HCT116 (cell line): ENCODE data around the gene CPZ. TPM values are rescaled to one million over a fixed set of nuclear protein-coding genes. Genes with fewer than 3 reads are reported as not detected.

Experiments used
- ATAC-seq: fragments of 200-7000 bp; cut with Tn5 transposase; 2 replicates; pipeline ENCODE4 v1.9.1; 2020; ENCODE audit warnings: mild to moderate bottlenecking, moderate library complexity
- BruUV-seq: library from RNA; stranded (reverse); fragments of 400-500 nt; replicated peaks from 2 replicates; lab custom pipeline; 2021; lab: Mats Ljungman, UMichigan
- CTCF ChIA-PET: fragments of 300-600 bp; sonication (Branson Sonifier 250); formaldehyde crosslinking; loops from one replicate; lab custom pipeline; 2021; ENCODE audit warnings: antibody characterized with exemption; lab: Charles Lee
- POLR2A ChIA-PET: fragments of 300-600, 350-600 bp; sonication (Branson Sonifier 250); formaldehyde crosslinking; loops from one replicate; lab custom pipeline; 2021; ENCODE audit warnings: antibody characterized with exemption; lab: Charles Lee
- RAD21 ChIA-PET, 2 experiments: fragments of 300-600 bp; sonication (Branson Sonifier 250); formaldehyde crosslinking; loops; one replicate each; lab custom pipeline; 2023; ENCODE audit warnings: low total read pairs in 2 of 2; ENCODE audit not compliant: uncharacterized antibody in 2 of 2, unreplicated experiment in 2 of 2, low non-redundant PET in 1 of 2; lab: Charles Lee
- DNase-seq: peaks from one replicate; pipeline ENCODE4 v3.0.0-alpha.2; 2010; ENCODE audit warnings: low read depth, low spot score
- H2AFZ ChIP-seq: fragments of 200-600 bp; shearing (Covaris generic), sonication (generic); 2 replicates; pipeline ENCODE4 v1.6.1; 2017; ENCODE audit warnings: low read depth, mixed run types, mixed read lengths, antibody characterized with exemption, low read length; ENCODE audit not compliant: poor library complexity, severe bottlenecking
- H3K27ac ChIP-seq: 2 replicates; pipeline ENCODE4 v1.5.1; 2012; ENCODE audit warnings: low read depth, low read length
- H3K27me3 ChIP-seq: fragments of 200-600 bp; sonication (generic); 2 replicates; pipeline ENCODE4 v1.6.1; 2016; ENCODE audit warnings: mixed run types, low read length, mixed read lengths; ENCODE audit not compliant: insufficient read depth
- H3K36me3 ChIP-seq, 2 experiments: fragments of 200-500 bp in 1 of 2; fragments of 200-600 bp in 1 of 2; sonication (Bioruptor generic) in 1 of 2; sonication (generic) in 1 of 2; 2 replicates each; pipeline versions ENCODE4 v1.5.1 to v1.6.1; 2014 to 2016; ENCODE audit warnings: low read length in 2 of 2, inconsistent platforms in 1 of 2, mixed read lengths in 1 of 2, mixed run types in 1 of 2; ENCODE audit not compliant: insufficient read depth in 2 of 2, control insufficient read depth in 1 of 2
- H3K4me1 ChIP-seq, 2 experiments: fragments of 200-600 bp in 1 of 2; sonication (generic) in 1 of 2; 2 replicates each; pipeline versions ENCODE4 v1.5.1 to v1.6.1; 2012 to 2017; ENCODE audit warnings: low read length in 2 of 2, inconsistent platforms in 1 of 2, mild to moderate bottlenecking in 1 of 2, mixed read lengths in 1 of 2, mixed run types in 1 of 2, moderate library complexity in 1 of 2; ENCODE audit not compliant: insufficient read depth in 2 of 2, control insufficient read depth in 1 of 2
- H3K4me2 ChIP-seq: fragments of 200-600 bp; sonication (generic); 2 replicates; pipeline ENCODE4 v1.6.1; 2017; ENCODE audit warnings: mixed run types, low read length, mixed read lengths
- H3K4me3 ChIP-seq, 2 experiments: fragments of 200-600 bp in 1 of 2; sonication (generic) in 1 of 2; replicated peaks in 1 of 2; 2 replicates each; pipeline ENCODE4 v1.5.1; 2011 to 2016; ENCODE audit warnings: low read length in 2 of 2, control low read depth in 1 of 2, low read depth in 1 of 2, mild to moderate bottlenecking in 1 of 2, mixed read lengths in 1 of 2, mixed run types in 1 of 2
- H3K79me2 ChIP-seq: fragments of 200-600 bp; sonication (generic); 2 replicates; pipeline ENCODE4 v1.6.1; 2017; ENCODE audit warnings: mild to moderate bottlenecking, mixed run types, low read length, moderate library complexity, mixed read lengths; ENCODE audit not compliant: insufficient read depth
- H3K9ac ChIP-seq: fragments of 200-600 bp; sonication (generic); 2 replicates; pipeline ENCODE4 v1.6.1; 2016; ENCODE audit warnings: low read length, mixed read lengths
- H3K9me2 ChIP-seq: fragments of 200-600 bp; sonication (generic), shearing (Covaris generic); 2 replicates; pipeline ENCODE4 v1.6.1; 2017; ENCODE audit warnings: mixed run types, mild to moderate bottlenecking, moderate library complexity; ENCODE audit not compliant: insufficient read depth
- H3K9me3 ChIP-seq, 2 experiments: fragments of 200-500 bp in 1 of 2; fragments of 200-600 bp in 1 of 2; sonication (Bioruptor generic) in 1 of 2; sonication (generic) in 1 of 2; 2 replicates each; pipeline ENCODE4 v1.6.1; 2014 to 2017; ENCODE audit warnings: low read length in 2 of 2, mixed read lengths in 2 of 2, inconsistent platforms in 1 of 2, low read depth in 1 of 2, mild to moderate bottlenecking in 1 of 2, mixed run types in 1 of 2, moderate library complexity in 1 of 2; ENCODE audit not compliant: control insufficient read depth in 1 of 2, insufficient read depth in 1 of 2
- H4K20me1 ChIP-seq: fragments of 200-600 bp; sonication (generic), shearing (Covaris generic); 2 replicates; pipeline ENCODE4 v1.6.1; 2017; ENCODE audit warnings: mixed run types, mild to moderate bottlenecking, moderate library complexity; ENCODE audit not compliant: insufficient read depth
- CEBPB ChIP-seq: IDR thresholded peaks from 2 replicates; pipeline ENCODE4 v1.6.1; 2012; ENCODE audit warnings: low read depth
- EGR1 ChIP-seq: IDR thresholded peaks from 2 replicates; pipeline ENCODE4 v1.6.1; 2012; ENCODE audit warnings: low read depth
- ELF1 ChIP-seq: IDR thresholded peaks from 2 replicates; pipeline ENCODE4 v1.6.1; 2012; ENCODE audit warnings: low read depth, borderline replicate concordance
- EZH2phosphoT487 ChIP-seq: fragments of 200-600 bp; IDR thresholded peaks from 2 replicates; pipeline ENCODE4 v1.6.1; 2018; ENCODE audit warnings: antibody characterized with exemption, borderline replicate concordance
- FOSL1 ChIP-seq: IDR thresholded peaks from 2 replicates; pipeline ENCODE4 v1.6.1; 2012; ENCODE audit warnings: low read depth
- POLR2AphosphoS5 ChIP-seq: IDR thresholded peaks from 2 replicates; pipeline ENCODE4 v1.6.1; 2011; ENCODE audit warnings: mild to moderate bottlenecking, low read depth, low read length, moderate library complexity
- RAD21 ChIP-seq: IDR thresholded peaks from 2 replicates; pipeline ENCODE4 v1.6.1; 2012; ENCODE audit warnings: low read depth, mild to moderate bottlenecking
- SIN3A ChIP-seq: IDR thresholded peaks from 2 replicates; pipeline ENCODE4 v1.6.1; 2012; ENCODE audit warnings: low read depth
- SP1 ChIP-seq: IDR thresholded peaks from 2 replicates; pipeline ENCODE4 v1.6.1; 2012; ENCODE audit warnings: low read depth
- TCF7L2 ChIP-seq: IDR thresholded peaks from 2 replicates; pipeline ENCODE4 v1.7.0; 2011; ENCODE audit warnings: borderline replicate concordance, inconsistent platforms; ENCODE audit not compliant: insufficient read depth, insufficient read length; ENCODE audit errors: extremely low read depth
- ZFX ChIP-seq: fragments of 450-650 bp; IDR thresholded peaks from 2 replicates; pipeline ENCODE4 v1.6.1; 2017
- ZNF274 ChIP-seq: fragments of 200-500 bp; sonication (Bioruptor generic); IDR thresholded peaks from 2 replicates; pipeline ENCODE4 v1.6.1; 2014; ENCODE audit warnings: mild to moderate bottlenecking, low read depth, low read length, inconsistent platforms
- intact Hi-C: fragments of 100-400 bp; cut with micrococcal nuclease; formaldehyde crosslinking; loops from 2 replicates; pipeline ENCODE4 v1.10.0; 2022
- total RNA-seq: library from RNA; stranded (reverse); gene quantifications from one replicate; pipeline ENCODE4 v1.2.1, GENCODE V29; 2021; ENCODE audit not compliant: unreplicated experiment
- TF ChIP-seq, protein P1 (sequence below), 3 experiments: fragments of 200-600 bp in 1 of 3; sonication (generic) in 1 of 3; IDR thresholded peaks in 2 of 3; conservative IDR thresholded peaks in 1 of 3; 2 replicates each; pipeline ENCODE4 v1.5.1; 2012 to 2017; ENCODE audit warnings: low read depth in 2 of 3, low read length in 2 of 3, antibody characterized with exemption in 1 of 3, borderline replicate concordance in 1 of 3, control low read depth in 1 of 3, mild to moderate bottlenecking in 1 of 3, mixed read lengths in 1 of 3, mixed run types in 1 of 3, moderate library complexity in 1 of 3; ENCODE audit not compliant: insufficient read depth in 1 of 3
- TF ChIP-seq, protein P2 (sequence below): IDR thresholded peaks from 2 replicates; pipeline ENCODE4 v1.6.1; 2011; ENCODE audit warnings: mild to moderate bottlenecking, low read length, moderate library complexity; ENCODE audit not compliant: insufficient replicate concordance; ENCODE audit errors: extremely low read depth
- TF ChIP-seq, protein P3 (sequence below): IDR thresholded peaks from 2 replicates; pipeline ENCODE4 v1.6.1; 2012
- TF ChIP-seq, protein P4 (sequence below): IDR thresholded peaks from 2 replicates; pipeline ENCODE4 v1.6.1; 2012; ENCODE audit warnings: low read depth

The CPZ gene
- total RNA-seq, 1 experiment from 2014 or later: not detected

DNA sequence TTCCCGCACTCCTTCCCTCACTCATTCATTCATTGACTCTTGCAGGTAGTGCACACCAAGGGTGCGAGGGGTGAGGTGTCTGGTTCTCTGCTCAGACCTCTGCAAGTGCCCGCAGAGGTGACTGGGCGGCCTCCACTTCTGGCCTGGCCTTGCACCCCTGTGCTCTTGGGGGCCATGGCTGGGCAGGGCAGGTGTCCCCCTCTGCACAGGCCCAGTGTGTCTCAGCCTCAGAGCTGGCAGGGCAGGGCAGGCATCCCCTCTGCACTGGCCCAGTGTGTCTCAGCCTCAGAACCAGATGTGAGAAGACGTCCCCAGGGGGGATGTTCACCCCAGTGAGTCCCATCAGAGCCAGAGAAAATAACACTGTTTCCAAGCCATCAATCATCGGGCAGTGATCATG is 16.8 kb downstream of the CPZ start (continued):
- TF ChIP-seq, protein P1, sequence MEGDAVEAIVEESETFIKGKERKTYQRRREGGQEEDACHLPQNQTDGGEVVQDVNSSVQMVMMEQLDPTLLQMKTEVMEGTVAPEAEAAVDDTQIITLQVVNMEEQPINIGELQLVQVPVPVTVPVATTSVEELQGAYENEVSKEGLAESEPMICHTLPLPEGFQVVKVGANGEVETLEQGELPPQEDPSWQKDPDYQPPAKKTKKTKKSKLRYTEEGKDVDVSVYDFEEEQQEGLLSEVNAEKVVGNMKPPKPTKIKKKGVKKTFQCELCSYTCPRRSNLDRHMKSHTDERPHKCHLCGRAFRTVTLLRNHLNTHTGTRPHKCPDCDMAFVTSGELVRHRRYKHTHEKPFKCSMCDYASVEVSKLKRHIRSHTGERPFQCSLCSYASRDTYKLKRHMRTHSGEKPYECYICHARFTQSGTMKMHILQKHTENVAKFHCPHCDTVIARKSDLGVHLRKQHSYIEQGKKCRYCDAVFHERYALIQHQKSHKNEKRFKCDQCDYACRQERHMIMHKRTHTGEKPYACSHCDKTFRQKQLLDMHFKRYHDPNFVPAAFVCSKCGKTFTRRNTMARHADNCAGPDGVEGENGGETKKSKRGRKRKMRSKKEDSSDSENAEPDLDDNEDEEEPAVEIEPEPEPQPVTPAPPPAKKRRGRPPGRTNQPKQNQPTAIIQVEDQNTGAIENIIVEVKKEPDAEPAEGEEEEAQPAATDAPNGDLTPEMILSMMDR (IDR thresholded peaks at IDR 0.05 in 2 of 3, conservative IDR thresholded peaks at IDR 0.05 in 1 of 3; ENCODE audit: borderline replicate concordance in 1 of 3, insufficient read depth in 1 of 3, low read depth in 2 of 3, low read length in 2 of 3): no peak
- TF ChIP-seq FOSL1: no peak
- TF ChIP-seq ZFX: no peak
- TF ChIP-seq RAD21: no peak
- no peak for TF ChIP-seq POLR2AphosphoS5
- no peak for TF ChIP-seq EGR1
- no peak for TF ChIP-seq ZNF274
- TF ChIP-seq, protein P2, sequence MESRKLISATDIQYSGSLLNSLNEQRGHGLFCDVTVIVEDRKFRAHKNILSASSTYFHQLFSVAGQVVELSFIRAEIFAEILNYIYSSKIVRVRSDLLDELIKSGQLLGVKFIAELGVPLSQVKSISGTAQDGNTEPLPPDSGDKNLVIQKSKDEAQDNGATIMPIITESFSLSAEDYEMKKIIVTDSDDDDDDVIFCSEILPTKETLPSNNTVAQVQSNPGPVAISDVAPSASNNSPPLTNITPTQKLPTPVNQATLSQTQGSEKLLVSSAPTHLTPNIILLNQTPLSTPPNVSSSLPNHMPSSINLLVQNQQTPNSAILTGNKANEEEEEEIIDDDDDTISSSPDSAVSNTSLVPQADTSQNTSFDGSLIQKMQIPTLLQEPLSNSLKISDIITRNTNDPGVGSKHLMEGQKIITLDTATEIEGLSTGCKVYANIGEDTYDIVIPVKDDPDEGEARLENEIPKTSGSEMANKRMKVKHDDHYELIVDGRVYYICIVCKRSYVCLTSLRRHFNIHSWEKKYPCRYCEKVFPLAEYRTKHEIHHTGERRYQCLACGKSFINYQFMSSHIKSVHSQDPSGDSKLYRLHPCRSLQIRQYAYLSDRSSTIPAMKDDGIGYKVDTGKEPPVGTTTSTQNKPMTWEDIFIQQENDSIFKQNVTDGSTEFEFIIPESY: no peak
- TF ChIP-seq, protein P3, sequence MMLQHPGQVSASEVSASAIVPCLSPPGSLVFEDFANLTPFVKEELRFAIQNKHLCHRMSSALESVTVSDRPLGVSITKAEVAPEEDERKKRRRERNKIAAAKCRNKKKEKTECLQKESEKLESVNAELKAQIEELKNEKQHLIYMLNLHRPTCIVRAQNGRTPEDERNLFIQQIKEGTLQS: no peak

DNA sequence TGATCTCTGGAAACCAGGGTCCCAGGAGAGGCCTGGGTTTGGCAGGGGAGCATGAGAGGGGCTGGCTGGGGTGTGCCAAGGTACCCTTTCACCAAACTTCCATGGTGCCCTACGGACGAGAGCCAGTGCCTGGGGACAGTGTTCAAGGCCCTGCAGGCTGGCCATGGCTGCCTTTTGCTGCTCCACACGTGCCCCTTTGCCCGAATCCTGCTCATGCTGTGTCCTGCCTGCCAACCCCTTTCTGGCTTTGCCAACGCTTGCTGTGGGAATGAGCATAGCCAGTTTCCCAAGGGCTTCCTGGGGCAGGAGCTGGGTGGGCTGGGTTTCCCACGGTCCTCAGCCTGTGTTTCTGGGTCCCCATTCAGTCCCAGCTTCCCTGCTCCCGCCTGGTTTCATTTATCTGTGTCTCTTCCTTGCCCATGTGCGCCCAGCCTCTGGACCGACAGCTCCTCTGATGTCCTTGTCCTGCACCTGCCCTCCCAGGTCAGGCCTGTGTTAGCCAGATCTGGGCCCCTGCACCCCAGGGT is 17.3 kb downstream of the CPZ start:
- Histone ChIP-seq H3K9me3 (no peaks in the 10 kb centered on the region), H3K4me2 (no peak overlapping the region), H3K9ac (no peak overlapping the region), H3K79me2 (no peaks in the 10 kb centered on the region), H3K4me1 (no peaks in the 10 kb centered on the region), H3K4me3 (no peak overlapping the region), H3K27ac (no peak overlapping the region), H2AFZ (no peak overlapping the region), H3K27me3 (no peaks in the 10 kb centered on the region), H4K20me1 (no peaks in the 10 kb centered on the region), H3K9me2 (no peaks in the 10 kb centered on the region), H3K36me3 (no peaks in the 10 kb centered on the region)
- intact Hi-C loops: loop anchor here (10.0 kb wide), 1 partner anchor 275 kb away; no protein-coding TSS in a partner anchor
- no TSS peak for BruUV-seq
- ChIA-PET POLR2A (no interaction called here), RAD21 (no interaction called here), CTCF (interaction anchor here (1.2 kb wide), 1 partner anchor 308 kb away, joined by 3 read pairs; no protein-coding TSS in a partner anchor)
- DNase-seq (no peak), ATAC-seq (no peak; the same call in 1 of the 2 replicates)
- TF ChIP-seq ELF1: no peak
- no peak for TF ChIP-seq ZNF274
- TF ChIP-seq EZH2phosphoT487: no peak
- no peak for TF ChIP-seq POLR2AphosphoS5
- TF ChIP-seq, protein P3: no peak
- TF ChIP-seq SIN3A: no peak
- TF ChIP-seq EGR1: no peak
- TF ChIP-seq CEBPB: no peak
- no peak for TF ChIP-seq TCF7L2
- TF ChIP-seq, protein P4, sequence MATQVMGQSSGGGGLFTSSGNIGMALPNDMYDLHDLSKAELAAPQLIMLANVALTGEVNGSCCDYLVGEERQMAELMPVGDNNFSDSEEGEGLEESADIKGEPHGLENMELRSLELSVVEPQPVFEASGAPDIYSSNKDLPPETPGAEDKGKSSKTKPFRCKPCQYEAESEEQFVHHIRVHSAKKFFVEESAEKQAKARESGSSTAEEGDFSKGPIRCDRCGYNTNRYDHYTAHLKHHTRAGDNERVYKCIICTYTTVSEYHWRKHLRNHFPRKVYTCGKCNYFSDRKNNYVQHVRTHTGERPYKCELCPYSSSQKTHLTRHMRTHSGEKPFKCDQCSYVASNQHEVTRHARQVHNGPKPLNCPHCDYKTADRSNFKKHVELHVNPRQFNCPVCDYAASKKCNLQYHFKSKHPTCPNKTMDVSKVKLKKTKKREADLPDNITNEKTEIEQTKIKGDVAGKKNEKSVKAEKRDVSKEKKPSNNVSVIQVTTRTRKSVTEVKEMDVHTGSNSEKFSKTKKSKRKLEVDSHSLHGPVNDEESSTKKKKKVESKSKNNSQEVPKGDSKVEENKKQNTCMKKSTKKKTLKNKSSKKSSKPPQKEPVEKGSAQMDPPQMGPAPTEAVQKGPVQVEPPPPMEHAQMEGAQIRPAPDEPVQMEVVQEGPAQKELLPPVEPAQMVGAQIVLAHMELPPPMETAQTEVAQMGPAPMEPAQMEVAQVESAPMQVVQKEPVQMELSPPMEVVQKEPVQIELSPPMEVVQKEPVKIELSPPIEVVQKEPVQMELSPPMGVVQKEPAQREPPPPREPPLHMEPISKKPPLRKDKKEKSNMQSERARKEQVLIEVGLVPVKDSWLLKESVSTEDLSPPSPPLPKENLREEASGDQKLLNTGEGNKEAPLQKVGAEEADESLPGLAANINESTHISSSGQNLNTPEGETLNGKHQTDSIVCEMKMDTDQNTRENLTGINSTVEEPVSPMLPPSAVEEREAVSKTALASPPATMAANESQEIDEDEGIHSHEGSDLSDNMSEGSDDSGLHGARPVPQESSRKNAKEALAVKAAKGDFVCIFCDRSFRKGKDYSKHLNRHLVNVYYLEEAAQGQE: no peak
- no peak for TF ChIP-seq SP1
